GM12891 (cell line): ENCODE results near the gene RNU6-9.

Source experiments
- PAX5 ChIP-seq: IDR thresholded peaks from 2 replicates; pipeline ENCODE4 v1.6.1; 2011; ENCODE audit warnings: low read length, moderate library complexity, mild to moderate bottlenecking; ENCODE audit not compliant: insufficient read depth, severe bottlenecking
- POLR2A ChIP-seq: IDR thresholded peaks from 2 replicates; pipeline ENCODE4 v1.6.1; 2011; ENCODE audit warnings: low read depth, low read length, control low read depth
- POLR2AphosphoS5 ChIP-seq: IDR thresholded peaks from 2 replicates; pipeline ENCODE4 v1.6.1; 2011; ENCODE audit warnings: low read depth, low read length, control low read depth
- TAF1 ChIP-seq: IDR thresholded peaks from 2 replicates; pipeline ENCODE4 v1.6.1; 2011; ENCODE audit warnings: low read depth, low read length, control low read depth

- TF ChIP-seq TAF1 (no peak), POLR2A (no peak), POLR2AphosphoS5 (no peak), PAX5 (no peak)
Observed at GRCh38 chr19:900302-901111, 7.2 kb downstream of the RNU6-9 start.
